K562 treated with DMSO at 1 percent for 48 hours (cell line): ENCODE results near the gene ZSCAN21. TPM values are rescaled to one million over a fixed set of nuclear protein-coding genes. Genes with fewer than 3 reads are reported as not detected.

Experiments used
- total RNA-seq: library from RNA; unstranded; fragments of 300-600 nt; gene quantifications from 2 replicates; pipeline ENCODE4 v1.2.3, GENCODE V29; 2022; ENCODE audit warnings: low replicate concordance; ENCODE audit errors: extremely low read depth

ZSCAN21 gene
- not detected in 2 replicates for total RNA-seq

GRCh38 chr7:100049441-100050291, at the start of gene ZSCAN21:
ZSCAN21 (plus strand) TSS chr7:100049774; CDS start chr7:100057007, 7,233 bp downstream.

GRCh38 chr7:100015232-100016214, 34.1 kb upstream of the ZSCAN21 start, which contains the start of gene ZKSCAN1:
ZKSCAN1 (plus strand) TSS chr7:100015596; CDS start chr7:100023507, 7,911 bp downstream.

GRCh38 chr7:100081535-100082102, 32.0 kb downstream of the ZSCAN21 start, which contains the start of gene ZNF3:
ZNF3 (minus strand) TSS chr7:100081723; CDS start chr7:100077357, 4,366 bp downstream.

GRCh38 chr7:100088621-100089457, 39.3 kb downstream of the ZSCAN21 start, which contains the start of gene COPS6:
COPS6 (plus strand) TSS chr7:100088969; CDS start chr7:100088991, 22 bp downstream.

GRCh38 chr7:100101016-100101862, 51.7 kb downstream of the ZSCAN21 start, which contains the start of the genes AP4M1 and MCM7:
AP4M1 (plus strand) TSS chr7:100101643; CDS start chr7:100101715, 72 bp downstream.
MCM7 (minus strand) TSS chr7:100101397; CDS start chr7:100101294, 103 bp downstream.

Other genes with a start within 250 kb of the ZSCAN21 start
- not detected in 2 replicates for gene CYP3A43, start 221.8 kb upstream of the ZSCAN21 start, total RNA-seq
- not detected in 2 replicates for gene OR2AE1, start 172.7 kb upstream of the ZSCAN21 start, total RNA-seq
- not detected in 2 replicates for gene TRIM4, start 130.2 kb upstream of the ZSCAN21 start, total RNA-seq
- not detected in 2 replicates for gene GJC3, start 120.2 kb upstream of the ZSCAN21 start, total RNA-seq
- not detected in 2 replicates for gene AZGP1, start 73.7 kb upstream of the ZSCAN21 start, total RNA-seq
- gene ZKSCAN1, start 34.2 kb upstream of the ZSCAN21 start, total RNA-seq = not detected in 2 replicates
- not detected in 2 replicates for gene ZNF3, start 31.9 kb downstream of the ZSCAN21 start, total RNA-seq
- 306 TPM in 1 of 2 replicates, not detected in the other for gene COPS6, start 39.2 kb downstream of the ZSCAN21 start, total RNA-seq
- gene MCM7, start 51.6 kb downstream of the ZSCAN21 start, total RNA-seq = 392 and 458 TPM in 2 replicates
- not detected in 2 replicates for gene AP4M1, start 51.9 kb downstream of the ZSCAN21 start, total RNA-seq
- not detected in 2 replicates for gene TAF6, start 69.6 kb downstream of the ZSCAN21 start, total RNA-seq
- gene CNPY4, start 69.9 kb downstream of the ZSCAN21 start, total RNA-seq = not detected in 2 replicates
- gene MBLAC1, start 77.2 kb downstream of the ZSCAN21 start, total RNA-seq = not detected in 2 replicates
- gene LAMTOR4, start 99.1 kb downstream of the ZSCAN21 start, total RNA-seq = 1,877 TPM in 1 of 2 replicates, not detected in the other
- not detected in 2 replicates for gene TRAPPC14, start 108.9 kb downstream of the ZSCAN21 start, total RNA-seq
- not detected in 2 replicates for gene GAL3ST4, start 118.8 kb downstream of the ZSCAN21 start, total RNA-seq
- not detected in 2 replicates for gene GPC2, start 127.6 kb downstream of the ZSCAN21 start, total RNA-seq
- gene STAG3, start 128.1 kb downstream of the ZSCAN21 start, total RNA-seq = not detected in 2 replicates
- gene PVRIG, start 170.2 kb downstream of the ZSCAN21 start, total RNA-seq = not detected in 2 replicates